ENCODE measurements around the gene ZBTB7C. TPM values are rescaled to one million over a fixed set of nuclear protein-coding genes. Genes with fewer than 3 reads are reported as not detected.

ZBTB7C gene
- total RNA-seq, 1 donor from 2014 or later: 2.7 TPM

- H3K9me3 ChIP-seq (replicated peaks): no peaks in the 10 kb centered on the region
- intact Hi-C loops (cut with micrococcal nuclease): no loop called here
- TF ChIP-seq CTCF (IDR thresholded peaks at IDR 0.05; ENCODE audit: borderline replicate concordance): no peak
- H3K27ac ChIP-seq (replicated peaks): no peak overlapping the region
- no peaks in the 10 kb centered on the region for H3K27me3 ChIP-seq (ENCODE audit: low read depth)
- H3K36me3 ChIP-seq: no peaks in the 10 kb centered on the region
- no peaks in the 10 kb centered on the region for H3K4me1 ChIP-seq
- no peak overlapping the region for H3K4me3 ChIP-seq
- no peak for DNase-seq
These were observed 323.2 kb downstream of the ZBTB7C start for GRCh38 chr18:48085781-48086487.

GRCh38 chr18:48084858-48085257, 324.3 kb downstream of the ZBTB7C start:
- Histone ChIP-seq H3K4me3 (no peak overlapping the region), H3K9me3 (replicated peaks) (no peaks in the 10 kb centered on the region), H3K27ac (replicated peaks) (no peak overlapping the region), H3K4me1 (no peaks in the 10 kb centered on the region), H3K27me3 (ENCODE audit: low read depth) (no peaks in the 10 kb centered on the region), H3K36me3 (no peaks in the 10 kb centered on the region)
- TF ChIP-seq CTCF (IDR thresholded peaks at IDR 0.05; ENCODE audit: borderline replicate concordance): no peak
- DNase-seq: no peak
- intact Hi-C loops (cut with micrococcal nuclease): no loop called here

- Histone ChIP-seq H3K4me1 (no peaks in the 10 kb centered on the region), H3K4me3 (no peak overlapping the region), H3K9me3 (replicated peaks) (no peaks in the 10 kb centered on the region), H3K36me3 (no peaks in the 10 kb centered on the region), H3K27me3 (ENCODE audit: low read depth) (no peaks in the 10 kb centered on the region), H3K27ac (replicated peaks) (no peak overlapping the region)
- intact Hi-C loops (cut with micrococcal nuclease): no loop called here
- DNase-seq: no peak
- TF ChIP-seq CTCF (IDR thresholded peaks at IDR 0.05; ENCODE audit: borderline replicate concordance): no peak
These were observed 325.0 kb downstream of the ZBTB7C start for GRCh38 chr18:48084041-48084757.

GRCh38 chr18:48080546-48080945, 328.6 kb downstream of the ZBTB7C start:
- no peaks in the 10 kb centered on the region for H3K27me3 ChIP-seq (ENCODE audit: low read depth)
- H3K4me3 ChIP-seq: no peak overlapping the region
- TF ChIP-seq CTCF (IDR thresholded peaks at IDR 0.05; ENCODE audit: borderline replicate concordance): no peak
- no peak for DNase-seq
- H3K36me3 ChIP-seq: no peaks in the 10 kb centered on the region
- no peak overlapping the region for H3K27ac ChIP-seq (replicated peaks)
- peaks cover 20% of the 10 kb centered on the region for H3K4me1 ChIP-seq
- H3K9me3 ChIP-seq (replicated peaks): no peaks in the 10 kb centered on the region
- intact Hi-C loops (cut with micrococcal nuclease): no loop called here

- Histone ChIP-seq H3K4me3 (no peak overlapping the region), H3K27ac (replicated peaks) (no peak overlapping the region), H3K36me3 (no peaks in the 10 kb centered on the region), H3K9me3 (replicated peaks) (no peaks in the 10 kb centered on the region), H3K27me3 (ENCODE audit: low read depth) (no peaks in the 10 kb centered on the region), H3K4me1 (peaks cover 20% of the 10 kb centered on the region)
- TF ChIP-seq CTCF (IDR thresholded peaks at IDR 0.05; ENCODE audit: borderline replicate concordance): no peak
- intact Hi-C loops (cut with micrococcal nuclease): no loop called here
- no peak for DNase-seq
These were observed 329.3 kb downstream of the ZBTB7C start for GRCh38 chr18:48079885-48080284.

All from left ventricle myocardium inferior (tissue), 1 donor.